ENCODE data around the gene ASAH2.

GRCh38 chr10:50271564-50272250 is 20.4 kb upstream of the ASAH2 start:
- TF ChIP-seq CTCF (IDR thresholded peaks at IDR 0.05; ENCODE audit: poor library complexity, severe bottlenecking), result no peak
- no peak for TF ChIP-seq SMC3 (conservative IDR thresholded peaks at IDR 0.05; ENCODE audit: poor library complexity)
- TF ChIP-seq EZH2 (IDR thresholded peaks at IDR 0.05; ENCODE audit: borderline replicate concordance, insufficient read depth, low read length, poor library complexity, severe bottlenecking), result no peak

Measured in neural cell (in vitro differentiated cells).